Muscle layer of duodenum (tissue), 2 donors: Measurements from ENCODE around the gene GSTO2.
A peak's percentile ranks its signal among the peaks of the same experiment; 100 is the strongest.

Experiments
- H3K27ac ChIP-seq: one replicate; pipeline ENCODE4 v1.7.0; 2013; ENCODE audit warnings: mild to moderate bottlenecking, low read length
- H3K27me3 ChIP-seq: one replicate; pipeline ENCODE4 v1.7.0; 2013; ENCODE audit warnings: low read depth, mild to moderate bottlenecking, control low read depth, low read length
- H3K36me3 ChIP-seq, 2 donors: one replicate each; pipeline ENCODE4 v1.7.0; 2013; ENCODE audit warnings: low read length in 2 of 2, control low read depth in 1 of 2, mild to moderate bottlenecking in 1 of 2; ENCODE audit not compliant: insufficient read depth in 2 of 2, control insufficient read depth in 1 of 2
- H3K4me1 ChIP-seq, 2 donors: one replicate each; pipeline ENCODE4 v1.7.0; 2013; ENCODE audit warnings: low read length in 2 of 2, mild to moderate bottlenecking in 2 of 2, control low read depth in 1 of 2, moderate library complexity in 1 of 2; ENCODE audit not compliant: insufficient read depth in 2 of 2, control insufficient read depth in 1 of 2
- H3K4me3 ChIP-seq, 2 donors: one replicate each; pipeline ENCODE4 v1.7.0; 2013; ENCODE audit warnings: low read length in 2 of 2, low read depth in 1 of 2, mild to moderate bottlenecking in 1 of 2
- H3K9me3 ChIP-seq, 2 donors: one replicate each; pipeline ENCODE4 v1.7.0; 2013; ENCODE audit warnings: low read length in 2 of 2, control low read depth in 1 of 2, mild to moderate bottlenecking in 1 of 2; ENCODE audit not compliant: control insufficient read depth in 1 of 2
- donor health status: healthy.

The GSTO2 gene

DNA sequence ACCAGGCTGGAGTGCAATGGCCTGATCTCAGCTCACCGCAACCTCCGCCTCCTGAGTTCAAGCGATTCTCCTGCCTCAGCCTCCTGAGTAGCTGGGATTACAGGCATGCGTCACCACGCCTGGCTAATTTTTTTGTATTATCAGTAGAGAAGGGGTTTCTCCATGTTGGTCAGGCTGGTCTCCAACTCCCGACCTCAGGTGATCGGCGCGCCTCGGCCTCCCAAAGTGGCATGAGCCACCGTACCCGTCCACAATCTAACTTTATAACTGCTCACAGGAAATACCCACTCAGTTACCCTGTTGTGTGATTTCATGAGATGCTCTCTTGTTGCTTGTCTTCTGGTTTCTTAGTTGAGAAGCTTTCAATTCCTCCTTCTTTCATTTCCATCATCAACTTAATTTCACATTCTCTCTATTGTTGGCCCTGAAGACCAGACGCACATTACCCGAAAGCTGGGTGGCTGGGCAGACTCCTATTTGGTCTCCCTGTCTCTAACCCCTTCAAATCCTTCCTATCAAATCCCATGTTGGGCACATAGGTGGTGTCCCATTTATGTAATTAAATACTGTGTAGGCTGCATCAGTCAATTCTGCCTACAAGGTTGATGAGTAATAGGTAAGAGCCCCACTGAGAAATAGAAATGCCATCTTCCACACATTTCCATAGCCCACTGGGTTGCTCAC lies 1.1 kb upstream of the GSTO2 start:
- Histone ChIP-seq H3K36me3 (peaks cover 26 to 52% of the 10 kb centered on the region in 2 donors), H3K4me3 (peak overlapping the region; percentile 75 to 85), H3K4me1 (peaks cover 10 to 20% of the 10 kb centered on the region in 2 donors), H3K27ac (peak overlapping the region; percentile 70), H3K9me3 (no peaks in the 10 kb centered on the region), H3K27me3 (no peaks in the 10 kb centered on the region)

DNA sequence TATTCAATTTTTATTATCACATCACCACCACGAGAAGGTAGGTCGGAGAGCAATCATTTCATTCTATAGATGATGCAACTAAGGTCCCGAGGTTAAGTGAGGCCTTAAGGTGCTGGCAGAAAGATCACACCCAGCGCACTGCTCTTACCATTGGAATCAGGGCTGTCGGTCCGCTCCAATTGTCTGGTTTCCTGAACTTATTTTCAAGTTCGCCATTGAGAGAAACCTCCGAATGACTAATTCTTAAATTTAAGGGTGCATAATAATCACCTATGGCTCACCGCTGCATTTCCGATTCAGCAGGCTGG lies 625 bp upstream of the GSTO2 start:
- Histone ChIP-seq H3K9me3 (no peaks in the 10 kb centered on the region), H3K27me3 (no peaks in the 10 kb centered on the region), H3K4me1 (peaks cover 10 to 20% of the 10 kb centered on the region in 2 donors), H3K36me3 (peaks cover 23 to 47% of the 10 kb centered on the region in 2 donors), H3K27ac (peak overlapping the region; percentile 70), H3K4me3 (peak overlapping the region; percentile 75 to 85)

DNA sequence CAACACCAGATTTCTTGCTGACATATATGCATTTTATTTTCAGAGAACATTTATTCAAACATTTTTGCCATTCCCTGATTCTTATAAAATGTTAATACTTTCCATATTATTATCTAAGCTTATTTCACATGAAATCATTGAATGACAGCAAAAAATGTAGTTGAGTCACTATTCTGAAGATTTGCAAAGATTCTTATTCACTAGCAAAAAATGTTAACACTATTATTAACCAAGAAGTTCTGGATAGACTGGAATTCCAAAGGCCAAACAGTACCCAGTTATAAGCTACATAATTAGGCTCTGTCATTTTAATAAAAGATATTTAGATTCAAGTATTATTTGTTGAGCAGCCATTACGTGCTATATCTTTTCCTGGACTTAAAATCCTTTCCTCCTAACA lies 4.3 kb downstream of the GSTO2 start:
- no peaks in the 10 kb centered on the region for H3K27me3 ChIP-seq
- H3K4me1 ChIP-seq = peaks cover 4 to 17% of the 10 kb centered on the region in 2 donors
- no peak overlapping the region for H3K27ac ChIP-seq
- H3K4me3 ChIP-seq = no peak overlapping the region
- H3K9me3 ChIP-seq = no peaks in the 10 kb centered on the region
- peaks cover 0 to under 1% of the 10 kb centered on the region in 2 donors for H3K36me3 ChIP-seq

DNA sequence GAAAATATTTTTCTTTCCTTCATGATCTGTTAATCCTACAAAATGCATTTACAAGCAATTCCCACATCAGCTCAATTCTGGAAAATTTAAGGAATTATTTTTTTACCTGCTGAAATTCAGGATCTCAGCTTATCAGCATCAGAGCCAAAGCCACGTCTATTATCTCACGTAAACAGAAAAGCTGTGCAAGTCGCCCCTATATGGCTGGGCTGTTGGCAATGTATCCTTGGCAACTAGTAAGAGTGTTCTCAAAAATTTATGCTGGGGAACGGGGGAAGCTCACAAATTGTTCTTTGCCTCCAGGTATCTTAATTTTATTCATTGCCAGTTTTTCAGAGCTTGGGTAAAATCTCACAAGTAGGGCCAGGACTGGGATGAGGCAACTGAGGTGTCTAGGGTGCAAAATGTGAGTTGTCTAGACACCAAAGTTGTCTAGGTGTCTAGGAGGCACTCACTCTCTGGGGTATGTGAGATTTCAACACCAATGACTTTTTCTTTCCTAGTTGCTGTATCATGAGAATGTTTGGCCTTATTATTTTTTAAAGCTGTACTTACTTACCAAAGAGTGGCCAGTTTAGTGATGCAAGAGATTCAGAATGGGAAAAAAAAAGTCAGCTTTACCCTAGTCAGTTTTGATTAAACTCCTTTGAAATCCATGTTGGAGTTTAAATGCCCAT lies 5.1 kb downstream of the GSTO2 start:
- H3K36me3 ChIP-seq = no peaks in the 10 kb centered on the region
- no peaks in the 10 kb centered on the region for H3K9me3 ChIP-seq
- H3K4me3 ChIP-seq = peak overlapping the region in 1 of 2 donors; percentile 58
- H3K27ac ChIP-seq = no peak overlapping the region
- peaks cover 3 to 13% of the 10 kb centered on the region in 2 donors for H3K4me1 ChIP-seq
- no peaks in the 10 kb centered on the region for H3K27me3 ChIP-seq

DNA sequence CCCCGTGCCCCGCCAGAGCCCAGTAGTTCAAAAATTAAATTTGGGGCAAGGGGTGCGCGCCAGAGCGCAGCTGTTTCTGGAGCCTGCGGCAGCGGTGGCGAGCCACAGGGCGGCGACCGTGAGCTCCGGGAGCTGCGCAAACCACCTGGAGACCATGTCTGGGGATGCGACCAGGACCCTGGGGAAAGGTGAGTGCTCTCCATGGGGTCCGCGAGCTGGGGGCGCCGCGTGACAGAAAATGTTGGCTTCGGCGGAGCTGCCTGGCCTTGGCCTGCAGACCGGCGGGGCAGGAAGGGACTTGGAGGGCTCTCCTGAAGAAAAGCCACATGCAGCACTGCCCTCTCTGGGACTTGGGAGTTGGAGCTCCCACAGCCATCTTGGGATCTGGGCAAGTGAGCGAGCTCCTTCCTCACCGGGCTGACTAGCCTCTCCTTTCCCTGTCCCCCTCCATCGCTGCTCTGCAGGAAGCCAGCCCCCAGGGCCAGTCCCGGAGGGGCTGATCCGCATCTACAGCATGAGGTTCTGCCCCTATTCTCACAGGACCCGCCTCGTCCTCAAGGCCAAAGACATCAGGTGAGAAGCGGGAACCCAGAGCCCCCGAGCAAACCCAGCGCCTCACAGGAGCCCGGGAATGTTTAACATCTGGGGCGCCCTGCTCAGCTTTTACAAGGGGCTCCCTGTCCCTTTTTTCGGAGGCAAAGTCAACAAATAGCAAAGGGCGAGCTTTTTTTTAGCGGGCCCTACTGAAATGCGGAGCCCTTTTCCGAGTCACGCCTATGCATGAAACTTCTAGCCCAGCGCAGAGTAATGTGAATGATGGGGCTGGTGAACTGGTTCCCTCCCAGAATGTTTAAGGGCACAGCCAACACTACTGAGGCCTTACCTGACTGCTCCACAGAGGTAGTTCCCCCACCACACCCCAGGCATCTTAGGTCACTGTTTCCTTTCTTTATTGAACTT lies 6.1 kb downstream of the GSTO2 start:
- Histone ChIP-seq H3K27ac (no peak overlapping the region), H3K36me3 (no peaks in the 10 kb centered on the region), H3K4me1 (peaks cover 0 to 9% of the 10 kb centered on the region in 2 donors), H3K4me3 (peak overlapping the region; percentile 44 to 58), H3K27me3 (no peaks in the 10 kb centered on the region), H3K9me3 (no peaks in the 10 kb centered on the region)

DNA sequence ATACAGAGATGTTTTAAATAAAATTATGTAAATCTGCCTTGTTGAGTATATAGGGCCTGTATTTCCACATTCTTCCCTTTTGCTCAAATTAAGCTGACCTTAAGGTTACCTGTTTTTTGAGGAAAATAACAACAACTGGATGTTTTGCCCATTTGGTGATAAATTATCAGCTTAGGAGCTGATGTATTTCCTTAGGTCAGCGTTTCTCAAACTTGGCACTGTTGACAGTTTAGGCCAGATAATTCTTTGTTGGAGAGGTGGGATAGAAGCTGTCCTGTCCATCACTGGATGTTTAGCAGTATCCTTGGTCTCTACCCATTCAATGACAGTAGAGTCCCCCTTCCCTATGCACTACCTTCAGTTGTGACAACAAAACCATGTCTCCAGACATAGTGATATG lies 7.2 kb downstream of the GSTO2 start:
- Histone ChIP-seq H3K9me3 (no peaks in the 10 kb centered on the region), H3K27ac (no peak overlapping the region), H3K4me3 (no peak overlapping the region), H3K27me3 (no peaks in the 10 kb centered on the region), H3K4me1 (peaks cover 0 to 9% of the 10 kb centered on the region in 2 donors), H3K36me3 (no peaks in the 10 kb centered on the region)

DNA sequence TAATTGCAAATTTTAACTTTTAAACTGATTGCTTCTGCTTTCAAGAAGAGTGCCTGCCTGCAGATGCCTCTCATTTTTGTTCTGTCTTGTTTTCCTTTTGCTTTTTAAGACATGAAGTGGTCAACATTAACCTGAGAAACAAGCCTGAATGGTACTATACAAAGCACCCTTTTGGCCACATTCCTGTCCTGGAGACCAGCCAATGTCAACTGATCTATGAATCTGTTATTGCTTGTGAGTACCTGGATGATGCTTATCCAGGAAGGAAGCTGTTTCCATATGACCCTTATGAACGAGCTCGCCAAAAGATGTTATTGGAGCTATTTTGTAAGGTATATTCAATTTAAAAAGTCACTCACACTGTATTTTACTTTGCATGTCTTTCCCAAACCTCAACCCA lies 8.8 kb downstream of the GSTO2 start:
- no peak overlapping the region for H3K27ac ChIP-seq
- no peaks in the 10 kb centered on the region for H3K9me3 ChIP-seq
- H3K4me1 ChIP-seq = peaks cover 0 to 9% of the 10 kb centered on the region in 2 donors
- no peak overlapping the region for H3K4me3 ChIP-seq
- no peaks in the 10 kb centered on the region for H3K36me3 ChIP-seq
- H3K27me3 ChIP-seq = no peaks in the 10 kb centered on the region

DNA sequence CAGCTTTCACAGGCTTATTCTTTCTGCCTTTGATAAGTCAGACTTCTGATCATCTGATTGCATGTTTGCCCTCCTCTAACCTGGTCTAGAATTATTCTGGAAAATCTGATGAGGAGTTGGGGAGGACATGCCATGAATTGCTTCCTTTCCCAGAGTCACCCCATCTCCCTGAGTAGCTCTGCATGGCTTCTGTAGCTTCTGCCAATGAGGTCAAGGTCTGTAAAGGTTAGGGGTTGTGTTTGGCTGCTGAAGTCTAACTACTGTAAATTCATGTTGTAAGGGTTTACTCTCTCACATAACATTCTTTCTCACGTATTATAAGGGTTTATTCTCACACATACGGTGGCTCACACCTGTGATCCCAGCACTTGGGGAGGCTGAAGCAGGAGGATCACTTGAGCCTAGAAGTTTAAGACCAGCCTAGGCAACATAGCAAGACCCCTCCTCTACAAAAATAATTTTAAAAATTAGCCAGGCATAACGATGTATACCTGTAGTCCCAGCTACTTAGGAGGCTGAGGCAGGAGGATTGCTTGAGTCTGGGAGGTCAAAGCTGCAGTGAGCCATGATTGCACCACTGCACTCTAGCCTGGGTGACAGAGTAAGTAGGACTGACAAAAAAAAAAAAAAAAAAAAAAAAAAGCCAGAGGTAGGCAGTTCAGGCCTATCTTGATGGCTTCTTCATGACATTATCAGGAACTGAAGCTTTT lies 10.7 kb downstream of the GSTO2 start:
- Histone ChIP-seq H3K27me3 (no peaks in the 10 kb centered on the region), H3K36me3 (no peaks in the 10 kb centered on the region), H3K27ac (no peak overlapping the region), H3K4me3 (no peak overlapping the region), H3K4me1 (peaks cover 0 to 6% of the 10 kb centered on the region in 2 donors), H3K9me3 (no peaks in the 10 kb centered on the region)

DNA sequence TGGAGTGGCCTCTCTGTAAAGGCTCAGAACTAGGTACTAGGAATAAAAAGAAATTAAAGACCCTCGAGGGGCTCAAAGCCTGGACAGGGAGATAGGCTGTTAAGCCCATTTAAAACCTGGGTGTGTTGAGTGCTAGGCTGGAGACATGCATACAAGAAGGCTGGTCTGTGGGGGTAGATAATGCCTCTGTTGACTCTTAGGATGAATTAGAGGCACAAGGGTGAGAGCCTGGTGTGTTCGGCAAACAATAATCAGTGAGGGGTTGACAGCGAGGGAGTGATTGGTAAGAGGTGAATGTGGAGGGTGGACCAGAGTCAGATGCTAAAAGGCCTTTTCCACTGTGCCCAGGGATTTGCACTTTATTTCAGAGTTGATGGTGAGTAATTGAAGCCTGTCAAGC lies 12.7 kb downstream of the GSTO2 start:
- Histone ChIP-seq H3K27ac (no peak overlapping the region), H3K4me3 (no peak overlapping the region), H3K27me3 (no peaks in the 10 kb centered on the region), H3K36me3 (no peaks in the 10 kb centered on the region), H3K4me1 (no peaks in the 10 kb centered on the region), H3K9me3 (no peaks in the 10 kb centered on the region)

DNA sequence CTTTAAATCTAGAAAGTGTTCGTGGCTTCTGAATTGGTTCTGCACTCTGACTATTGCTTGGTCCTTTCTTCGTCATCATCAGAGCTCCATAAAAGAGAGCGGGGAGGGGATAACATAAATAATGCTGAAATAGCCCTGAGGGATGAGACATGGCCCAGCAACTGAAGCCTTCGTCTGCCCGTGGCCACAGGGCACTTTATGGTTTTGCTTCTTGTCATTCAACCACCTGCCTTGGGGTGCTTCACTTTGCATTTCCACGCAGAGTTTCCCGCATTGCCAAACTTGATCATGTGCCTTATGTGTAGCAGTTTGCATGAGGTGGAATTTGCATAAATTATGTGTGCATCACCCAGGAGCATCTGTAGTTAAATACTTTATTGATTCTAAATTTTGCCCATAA lies 15.9 kb downstream of the GSTO2 start:
- H3K4me1 ChIP-seq = no peaks in the 10 kb centered on the region
- H3K36me3 ChIP-seq = no peaks in the 10 kb centered on the region
- no peaks in the 10 kb centered on the region for H3K9me3 ChIP-seq
- no peak overlapping the region for H3K27ac ChIP-seq
- H3K4me3 ChIP-seq = no peak overlapping the region
- H3K27me3 ChIP-seq = no peaks in the 10 kb centered on the region

DNA sequence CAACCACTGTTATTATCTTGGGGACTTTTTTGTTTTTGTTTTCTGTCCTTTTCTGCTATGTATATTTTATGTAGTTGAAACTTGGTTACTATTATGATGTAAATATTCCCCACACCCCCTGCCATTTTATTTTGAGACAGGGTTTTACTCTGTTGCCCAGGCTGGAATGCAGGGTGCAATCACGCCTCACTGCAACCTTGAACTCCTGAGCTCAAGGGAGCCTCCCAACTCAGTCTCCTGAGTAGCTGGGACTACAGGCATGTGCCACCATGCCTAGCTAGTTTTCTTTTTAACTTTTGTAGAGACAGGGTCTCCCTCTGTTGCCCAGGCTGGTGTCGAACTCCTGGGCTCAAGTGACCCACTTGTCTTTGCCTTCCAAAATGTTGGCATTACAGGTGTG lies 18.0 kb downstream of the GSTO2 start:
- Histone ChIP-seq H3K9me3 (no peaks in the 10 kb centered on the region), H3K27me3 (no peaks in the 10 kb centered on the region), H3K4me3 (no peak overlapping the region), H3K4me1 (peaks cover 0 to 11% of the 10 kb centered on the region in 2 donors), H3K27ac (no peak overlapping the region), H3K36me3 (no peaks in the 10 kb centered on the region)
